ENCODE measurements around the gene NIBAN1.

The NIBAN1 gene

GRCh38 chr1:184951788-184952187 is 22.5 kb downstream of the NIBAN1 start:
- H3K4me1 Mint-ChIP-seq: peaks cover 13% of the 10 kb centered on the region
- TF ChIP-seq CTCF (IDR thresholded peaks at IDR 0.05): no peak
- no peak overlapping the region for H3K4me3 Mint-ChIP-seq
- H3K27me3 Mint-ChIP-seq (ENCODE audit: low read depth, poor library complexity): peaks cover 9% of the 10 kb centered on the region
- no peaks in the 10 kb centered on the region for H3K9me3 Mint-ChIP-seq
- DNase-seq: no peak
- no peaks in the 10 kb centered on the region for H3K36me3 Mint-ChIP-seq (ENCODE audit: low read depth)
- H3K27ac Mint-ChIP-seq: no peak overlapping the region

- H3K4me3 Mint-ChIP-seq: no peak overlapping the region
- no peak overlapping the region for H3K27ac Mint-ChIP-seq
- H3K4me1 Mint-ChIP-seq: peaks cover 13% of the 10 kb centered on the region
- no peak for TF ChIP-seq CTCF (IDR thresholded peaks at IDR 0.05)
- DNase-seq: no peak
- no peaks in the 10 kb centered on the region for H3K36me3 Mint-ChIP-seq (ENCODE audit: low read depth)
- no peaks in the 10 kb centered on the region for H3K9me3 Mint-ChIP-seq
- peaks cover 9% of the 10 kb centered on the region for H3K27me3 Mint-ChIP-seq (ENCODE audit: low read depth, poor library complexity)
These were observed 23.4 kb downstream of the NIBAN1 start for GRCh38 chr1:184950906-184951305.

- TF ChIP-seq CTCF (IDR thresholded peaks at IDR 0.05): no peak
- no peak for DNase-seq
- H3K27me3 Mint-ChIP-seq (ENCODE audit: low read depth, poor library complexity): peaks cover 9% of the 10 kb centered on the region
- no peaks in the 10 kb centered on the region for H3K36me3 Mint-ChIP-seq (ENCODE audit: low read depth)
- no peaks in the 10 kb centered on the region for H3K9me3 Mint-ChIP-seq
- H3K4me3 Mint-ChIP-seq: no peak overlapping the region
- H3K27ac Mint-ChIP-seq: no peak overlapping the region
- peaks cover 13% of the 10 kb centered on the region for H3K4me1 Mint-ChIP-seq
These were observed 24.1 kb downstream of the NIBAN1 start for GRCh38 chr1:184950227-184950626.

DNA sequence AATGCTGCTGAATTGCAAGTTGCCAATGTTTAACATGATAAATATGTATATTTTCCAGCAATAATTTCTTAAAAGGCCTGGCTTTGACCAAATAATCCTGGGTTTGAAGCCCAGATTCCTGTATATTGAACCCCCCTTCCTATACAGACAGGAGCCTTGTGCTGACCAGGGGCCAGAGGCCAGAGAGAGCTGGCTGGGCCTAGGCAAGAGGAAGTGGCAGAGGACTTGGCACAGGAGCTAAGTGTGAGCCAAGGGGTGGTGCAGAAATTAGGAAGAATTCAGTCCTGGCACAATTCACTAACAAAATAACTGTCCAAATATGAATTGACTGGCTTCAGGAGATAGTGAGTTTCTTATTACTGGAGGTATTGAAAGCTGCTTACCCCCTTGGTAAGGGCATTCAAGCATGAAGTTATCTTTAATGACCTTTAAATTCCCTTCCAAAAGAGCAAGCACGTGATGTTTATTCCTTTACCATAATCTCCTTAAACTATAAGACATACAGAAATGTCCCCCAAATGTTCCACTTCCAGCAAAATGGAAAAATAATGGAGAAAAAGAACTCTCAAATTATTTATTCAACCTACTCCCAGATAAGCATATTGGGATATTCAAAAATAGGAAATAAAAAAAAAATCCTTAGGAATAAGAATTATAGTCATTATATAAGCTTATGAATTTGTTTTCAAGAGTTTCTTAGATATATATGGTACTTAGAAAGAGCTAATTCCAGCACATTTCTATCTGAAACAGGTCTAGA is 26.6 kb downstream of the NIBAN1 start:
- no peaks in the 10 kb centered on the region for H3K36me3 Mint-ChIP-seq (ENCODE audit: low read depth)

DNA sequence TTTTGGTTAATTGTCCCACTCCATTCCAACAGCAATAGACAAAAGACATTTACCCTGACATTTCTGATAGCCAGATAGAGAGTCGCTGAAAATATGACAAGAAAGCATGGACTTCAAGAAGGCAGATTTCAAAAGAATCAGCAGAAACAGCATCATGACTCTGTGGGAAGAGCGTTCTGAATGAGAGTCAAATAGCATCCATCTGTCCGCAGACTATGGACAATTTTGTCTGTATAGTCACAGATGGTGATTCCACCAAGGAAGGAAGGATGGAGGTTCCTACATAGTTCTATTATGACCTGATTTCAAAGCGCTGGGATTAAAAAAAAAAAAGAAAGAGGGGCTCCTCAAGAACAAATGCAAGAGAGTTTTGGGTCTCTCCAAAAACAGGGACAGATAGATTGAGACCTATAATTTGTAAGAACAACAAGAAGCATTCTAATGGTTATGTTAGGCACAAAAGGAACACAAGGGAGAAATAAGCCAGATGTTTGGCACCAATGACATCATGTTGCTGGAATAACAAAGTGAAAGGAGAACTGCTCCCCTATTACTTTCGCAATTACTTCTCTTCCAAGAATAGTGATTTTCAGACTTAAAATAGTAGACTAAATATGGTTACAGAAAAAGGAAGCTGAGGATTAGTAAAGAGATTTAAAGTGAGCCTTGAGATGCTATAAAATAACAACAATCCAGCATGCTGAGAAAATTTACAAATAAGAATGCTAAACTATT is 28.5 kb downstream of the NIBAN1 start:
- no peak for TF ChIP-seq CTCF (IDR thresholded peaks at IDR 0.05)
- no peak for DNase-seq
- peaks cover 4% of the 10 kb centered on the region for H3K27me3 Mint-ChIP-seq (ENCODE audit: low read depth, poor library complexity)
- no peak overlapping the region for H3K27ac Mint-ChIP-seq
- H3K9me3 Mint-ChIP-seq: no peaks in the 10 kb centered on the region
- H3K4me1 Mint-ChIP-seq: no peaks in the 10 kb centered on the region
- H3K4me3 Mint-ChIP-seq: no peak overlapping the region
- no peaks in the 10 kb centered on the region for H3K36me3 Mint-ChIP-seq (ENCODE audit: low read depth)

More for the DNA sequence above, 26.6 kb downstream of the NIBAN1 start:
- no peak overlapping the region for H3K4me3 Mint-ChIP-seq
- H3K9me3 Mint-ChIP-seq: no peaks in the 10 kb centered on the region
- no peaks in the 10 kb centered on the region for H3K4me1 Mint-ChIP-seq
- no peak overlapping the region for H3K27ac Mint-ChIP-seq
- TF ChIP-seq CTCF (IDR thresholded peaks at IDR 0.05): no peak
- peaks cover 9% of the 10 kb centered on the region for H3K27me3 Mint-ChIP-seq (ENCODE audit: low read depth, poor library complexity)
- DNase-seq: no peak

Measured in nephron progenitor cell (in vitro differentiated cells).